CD4-positive, CD25-positive, alpha-beta regulatory T cell (primary cell): Measurements from ENCODE around the gene FRMPD3. TPM values are rescaled to one million over a fixed set of nuclear protein-coding genes. Genes with fewer than 3 reads are reported as not detected.
A peak's percentile ranks its signal among the peaks of the same experiment; 100 is the strongest.

Source experiments
- ATAC-seq, 2 donors: fragments of 150-1000 bp; cut with Tn5 transposase; one replicate each; pipeline ENCODE4 v1.10.0; 2021; ENCODE audit warnings: low read depth in 2 of 2, moderate number of reproducible peaks in 2 of 2, moderate library complexity in 1 of 2
- DNase-seq, 3 donors: peaks; one replicate each; pipeline versions ENCODE4 v3.0.0 to v3.0.0-alpha.2; 2012 to 2022; ENCODE audit warnings: mixed read lengths in 1 of 3
- H3K27ac ChIP-seq: one replicate; pipeline ENCODE4 v1.7.0; 2013; ENCODE audit warnings: mild to moderate bottlenecking, low read length; ENCODE audit not compliant: insufficient read depth, poor library complexity, severe bottlenecking
- H3K27me3 ChIP-seq: one replicate; pipeline ENCODE4 v1.7.0; 2013; ENCODE audit warnings: low read length; ENCODE audit not compliant: control insufficient read depth, insufficient read depth
- H3K36me3 ChIP-seq: one replicate; pipeline ENCODE4 v1.7.0; 2013; ENCODE audit warnings: mild to moderate bottlenecking, low read length, moderate library complexity; ENCODE audit not compliant: control insufficient read depth, insufficient read depth
- H3K4me1 ChIP-seq: 2 replicates; pipeline ENCODE4 v1.7.0; 2013; ENCODE audit warnings: mild to moderate bottlenecking, low read length; ENCODE audit not compliant: insufficient read depth, control insufficient read depth, poor library complexity, severe bottlenecking
- H3K4me3 ChIP-seq: one replicate; pipeline ENCODE4 v1.7.0; 2013; ENCODE audit warnings: low read depth, mild to moderate bottlenecking, low read length, moderate library complexity
- H3K9me3 ChIP-seq, 2 experiments: 1 replicate in 1 of 2; 2 replicates in 1 of 2; pipeline ENCODE4 v1.7.0; 2013; ENCODE audit warnings: low read length in 2 of 2, mild to moderate bottlenecking in 1 of 2, moderate library complexity in 1 of 2; ENCODE audit not compliant: control insufficient read depth in 2 of 2
- H3K27ac Mint-ChIP-seq, 3 donors: one replicate each; pipeline ENCODE4 v1.8.0; 2020 to 2022; ENCODE audit warnings: mild to moderate bottlenecking in 3 of 3, mixed read lengths in 3 of 3, moderate library complexity in 2 of 3
- H3K27me3 Mint-ChIP-seq: one replicate; pipeline ENCODE4 v1.8.0; 2022; ENCODE audit warnings: mild to moderate bottlenecking, mixed read lengths
- H3K36me3 Mint-ChIP-seq: one replicate; pipeline ENCODE4 v1.8.0; 2020; ENCODE audit warnings: mixed read lengths
- H3K4me1 Mint-ChIP-seq, 4 donors: one replicate each; pipeline ENCODE4 v1.8.0; 2020 to 2022; ENCODE audit warnings: mixed read lengths in 4 of 4, mild to moderate bottlenecking in 1 of 4
- H3K4me3 Mint-ChIP-seq, 4 donors: one replicate each; pipeline ENCODE4 v1.8.0; 2020 to 2022; ENCODE audit warnings: mild to moderate bottlenecking in 4 of 4, mixed read lengths in 4 of 4, moderate library complexity in 3 of 4
- H3K9me3 Mint-ChIP-seq, 7 donors: one replicate each; pipeline ENCODE4 v1.8.0; 2020 to 2022; ENCODE audit warnings: mixed read lengths in 7 of 7, mild to moderate bottlenecking in 3 of 7, moderate library complexity in 2 of 7
- polyA plus RNA-seq, 4 donors: library from polyadenylated mRNA; unstranded; fragments of 300-500 nt; fragmentation: Illumina TruSeq; gene quantifications; one replicate each; pipeline ENCODE4 v1.2.3, GENCODE V29; 2021
- total RNA-seq: library from RNA; stranded (reverse); gene quantifications from one replicate; pipeline ENCODE4 v1.2.3, GENCODE V29; 2022

FRMPD3 gene
- total RNA-seq (not detected), polyA plus RNA-seq (not detected)

DNA sequence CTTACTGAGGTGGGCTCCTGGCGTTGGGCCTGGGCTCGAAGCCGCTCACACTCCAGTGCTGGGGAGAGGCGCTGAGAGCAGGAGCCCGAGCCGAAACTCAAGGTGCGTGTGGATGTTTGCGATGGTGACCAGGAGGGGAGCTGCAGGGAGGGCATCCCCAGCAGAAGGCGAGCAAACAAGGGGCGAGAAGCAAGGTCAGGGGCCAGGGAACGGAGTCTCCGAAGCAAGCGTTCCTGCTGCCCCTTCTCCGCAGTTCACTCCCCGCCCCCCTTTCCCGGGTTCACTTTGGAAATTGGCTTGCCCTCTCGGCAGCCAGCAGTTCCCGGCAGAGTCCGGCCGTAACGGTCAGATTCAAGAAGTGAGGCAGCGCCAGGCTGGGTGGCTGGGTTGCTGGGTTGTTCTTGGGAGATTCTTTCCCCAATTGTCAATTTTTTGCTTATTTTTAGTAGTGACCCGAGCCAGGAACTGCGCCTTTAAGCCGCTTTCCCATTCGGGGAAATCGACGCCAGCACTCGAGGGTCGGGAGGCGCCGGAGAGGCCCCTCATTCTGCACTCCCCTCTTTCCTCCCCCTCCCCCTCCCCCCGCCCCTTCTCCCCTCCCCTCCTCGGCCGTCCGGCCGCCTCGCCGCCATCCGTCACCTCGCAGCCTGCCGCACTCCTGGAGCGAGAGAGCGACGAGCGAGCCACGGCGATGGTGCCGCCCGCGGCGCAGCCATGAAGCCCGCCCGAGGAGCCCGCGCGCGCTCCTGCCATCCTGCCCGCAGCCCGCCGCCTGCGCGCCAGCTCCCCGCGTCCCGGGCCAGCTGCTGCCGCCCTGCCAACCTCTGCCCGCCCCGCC, at the start of gene FRMPD3:
TSS of gene FRMPD3 (plus strand) at position 655 of the 838 bp plus-strand sequence. CDS start 76,937 bp downstream, outside the sequence.
- H3K27ac Mint-ChIP-seq = no peak within 1 kb of the TSS

DNA sequence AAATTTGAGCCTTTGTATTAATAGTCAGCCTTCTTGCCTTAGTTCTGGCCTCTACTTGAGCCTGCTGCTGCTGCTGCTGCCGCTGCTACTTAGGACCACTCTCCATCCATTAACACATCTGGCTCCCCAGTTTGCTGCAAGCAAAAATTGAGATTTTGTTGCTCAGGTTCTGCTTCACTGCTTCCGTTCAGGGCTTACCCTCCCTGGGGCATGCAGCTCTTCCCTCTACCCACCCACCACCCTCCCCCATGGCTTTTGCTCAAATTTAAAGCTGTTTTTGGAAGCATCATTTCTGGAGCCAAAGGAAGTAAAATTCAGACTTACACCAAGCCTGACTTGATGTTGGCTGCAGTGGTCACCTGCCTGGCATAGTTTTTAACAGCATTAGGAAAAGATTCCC, 28.9 kb upstream of the FRMPD3 start:
- no peak for ATAC-seq

More for the DNA sequence above, at the start of gene FRMPD3:
- H3K27ac ChIP-seq = no peak within 1 kb of the TSS
- H3K27me3 ChIP-seq = no peaks in the 10 kb centered on the region
- ATAC-seq (no peak), DNase-seq (no peak)
- peaks cover 0 to 20% (median 0%) of the 10 kb centered on the region in 4 donors for H3K4me1 Mint-ChIP-seq
- peak within 1 kb of the TSS in 2 of 4 donors; percentile 63 to 78 for H3K4me3 Mint-ChIP-seq
- H3K4me1 ChIP-seq = peaks cover 2% of the 10 kb centered on the region
- H3K9me3 Mint-ChIP-seq = no peaks in the 10 kb centered on the region
- H3K9me3 ChIP-seq = no peaks in the 10 kb centered on the region
- H3K4me3 ChIP-seq = no peak within 1 kb of the TSS
- peaks cover 33% of the 10 kb centered on the region for H3K27me3 Mint-ChIP-seq
- H3K36me3 ChIP-seq = no peaks in the 10 kb centered on the region
- H3K36me3 Mint-ChIP-seq = no peaks in the 10 kb centered on the region

DNA sequence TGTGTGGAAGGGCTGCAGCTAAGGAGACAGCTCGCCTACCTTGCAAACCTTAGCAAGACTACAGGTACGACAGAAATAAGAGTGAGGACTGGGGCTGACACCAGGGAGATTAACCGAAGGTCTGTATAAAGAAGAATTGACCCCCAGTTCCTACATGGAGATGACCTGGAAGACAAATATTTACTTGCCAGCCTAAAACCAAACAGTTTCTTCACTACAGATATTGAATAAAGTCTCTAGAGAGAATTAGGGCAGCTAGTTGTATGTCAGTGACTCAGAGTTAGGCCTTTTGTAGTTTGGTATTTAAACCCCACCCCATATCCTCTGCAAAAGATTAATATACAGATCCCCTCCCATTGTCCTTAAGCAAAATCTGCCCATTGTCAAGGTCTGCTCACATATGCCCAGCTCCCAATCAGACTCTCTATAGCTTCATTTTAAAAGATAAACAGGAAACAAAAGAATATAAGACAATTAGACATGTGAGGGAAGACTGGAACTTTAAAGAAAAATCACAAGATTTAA, 28.1 kb upstream of the FRMPD3 start:
- peaks cover 0 to 1% (median 0%) of the 10 kb centered on the region in 7 donors for H3K9me3 Mint-ChIP-seq
- H3K4me1 Mint-ChIP-seq = no peaks in the 10 kb centered on the region
- no peak overlapping the region for H3K4me3 ChIP-seq

More for the DNA sequence above, 28.9 kb upstream of the FRMPD3 start:
- Histone ChIP-seq H3K4me3 (no peak overlapping the region), H3K9me3 (no peaks in the 10 kb centered on the region), H3K27me3 (no peaks in the 10 kb centered on the region), H3K27ac (no peak overlapping the region), H3K4me1 (no peaks in the 10 kb centered on the region), H3K36me3 (no peaks in the 10 kb centered on the region)
- no peak overlapping the region for H3K27ac Mint-ChIP-seq
- no peak for DNase-seq
- H3K9me3 Mint-ChIP-seq = peaks cover 0 to 1% (median 0%) of the 10 kb centered on the region in 7 donors
- no peaks in the 10 kb centered on the region for H3K4me1 Mint-ChIP-seq
- H3K4me3 Mint-ChIP-seq = no peak overlapping the region
- H3K36me3 Mint-ChIP-seq = no peaks in the 10 kb centered on the region
- H3K27me3 Mint-ChIP-seq = no peaks in the 10 kb centered on the region

DNA sequence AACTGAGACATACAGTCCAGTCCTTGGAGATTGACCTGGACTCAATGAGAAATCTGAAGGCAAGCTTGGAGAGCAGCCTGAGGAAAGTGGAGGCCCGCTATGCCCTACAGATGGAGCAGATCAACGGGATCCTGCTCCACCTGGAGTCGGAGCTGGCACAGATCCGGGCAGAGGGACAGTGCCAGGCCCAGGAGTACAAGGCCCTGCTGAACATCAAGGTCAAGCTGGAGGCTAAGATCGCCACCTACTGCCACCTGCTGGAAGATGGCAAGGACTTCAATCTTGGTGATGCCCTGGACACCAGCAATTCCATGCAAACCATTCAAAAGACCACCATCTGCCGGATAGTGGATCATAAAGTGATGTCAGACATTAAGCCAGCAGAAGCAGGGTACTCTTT, 20.4 kb upstream of the FRMPD3 start:
- Histone ChIP-seq H3K27ac (no peak overlapping the region), H3K36me3 (no peaks in the 10 kb centered on the region), H3K4me1 (no peaks in the 10 kb centered on the region), H3K27me3 (no peaks in the 10 kb centered on the region), H3K9me3 (no peaks in the 10 kb centered on the region), H3K4me3 (no peak overlapping the region)
- DNase-seq (peak in 2 of 3 donors; percentile 8 to 40), ATAC-seq (no peak)
- Mint-ChIP-seq H3K36me3 (no peaks in the 10 kb centered on the region), H3K9me3 (peaks cover 0 to 2% (median 0%) of the 10 kb centered on the region in 7 donors), H3K27ac (no peak overlapping the region), H3K27me3 (no peaks in the 10 kb centered on the region), H3K4me1 (no peaks in the 10 kb centered on the region), H3K4me3 (no peak overlapping the region)

More for the DNA sequence above, 28.1 kb upstream of the FRMPD3 start:
- Histone ChIP-seq H3K9me3 (no peaks in the 10 kb centered on the region), H3K27me3 (no peaks in the 10 kb centered on the region), H3K27ac (no peak overlapping the region), H3K36me3 (no peaks in the 10 kb centered on the region), H3K4me1 (no peaks in the 10 kb centered on the region)
- no peak for DNase-seq
- H3K4me3 Mint-ChIP-seq = no peak overlapping the region
- H3K27ac Mint-ChIP-seq = peak overlapping the region in 1 of 3 donors; percentile 38
- no peak for ATAC-seq
- no peaks in the 10 kb centered on the region for H3K36me3 Mint-ChIP-seq
- no peaks in the 10 kb centered on the region for H3K27me3 Mint-ChIP-seq

DNA sequence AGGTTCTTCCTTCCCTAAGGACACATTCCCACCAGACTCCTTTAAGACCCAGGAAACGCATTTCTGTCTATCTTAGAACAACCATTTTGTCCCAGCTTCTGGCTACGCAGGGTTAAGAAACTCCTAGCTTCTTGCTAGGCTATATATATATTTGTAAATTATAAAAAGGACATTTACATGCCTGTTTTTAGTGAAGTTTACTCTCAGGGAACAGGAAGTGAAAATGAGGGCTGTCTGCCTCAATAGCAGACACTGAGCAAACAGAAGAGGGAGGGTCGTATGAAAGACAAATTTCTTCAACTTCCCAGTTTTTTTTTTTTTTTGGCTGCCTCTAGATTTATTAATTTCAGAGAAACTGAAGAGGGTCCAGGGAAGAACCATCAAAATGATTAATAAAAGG, 9.3 kb upstream of the FRMPD3 start:
- Mint-ChIP-seq H3K27ac (no peak overlapping the region), H3K36me3 (no peaks in the 10 kb centered on the region), H3K27me3 (no peaks in the 10 kb centered on the region), H3K4me1 (no peaks in the 10 kb centered on the region), H3K4me3 (no peak overlapping the region), H3K9me3 (peaks cover 0 to 5% (median 0%) of the 10 kb centered on the region in 7 donors)
- ATAC-seq = no peak
- Histone ChIP-seq H3K4me3 (no peak overlapping the region), H3K9me3 (no peaks in the 10 kb centered on the region), H3K27ac (no peak overlapping the region), H3K36me3 (no peaks in the 10 kb centered on the region), H3K27me3 (no peaks in the 10 kb centered on the region), H3K4me1 (no peaks in the 10 kb centered on the region)
- no peak for DNase-seq

DNA sequence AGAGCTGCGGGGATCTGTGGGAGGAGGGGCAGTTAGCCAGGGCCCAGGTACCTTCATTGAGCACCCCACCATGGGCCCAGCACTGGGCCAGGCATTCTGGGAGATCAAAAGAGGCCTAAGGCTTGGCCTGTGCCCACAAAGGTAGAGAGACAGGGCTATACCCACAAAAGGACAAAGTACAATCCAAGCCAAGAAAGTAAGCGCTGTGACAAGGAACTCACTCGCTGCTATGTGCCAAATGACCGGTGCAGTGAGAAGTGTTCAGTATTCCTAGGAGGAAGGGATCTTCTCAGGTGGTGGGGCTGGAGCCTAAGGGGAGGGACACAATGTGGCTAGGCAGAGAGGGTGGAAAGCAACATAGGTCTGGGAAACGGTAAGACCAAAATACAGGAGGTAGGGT, 8.8 kb upstream of the FRMPD3 start:
- H3K9me3 ChIP-seq = no peaks in the 10 kb centered on the region
- no peaks in the 10 kb centered on the region for H3K27me3 ChIP-seq
- H3K4me3 ChIP-seq = no peak overlapping the region
- Mint-ChIP-seq H3K27me3 (no peaks in the 10 kb centered on the region), H3K4me1 (no peaks in the 10 kb centered on the region), H3K27ac (no peak overlapping the region), H3K36me3 (no peaks in the 10 kb centered on the region), H3K4me3 (no peak overlapping the region), H3K9me3 (peaks cover 0 to 5% (median 0%) of the 10 kb centered on the region in 7 donors)
- DNase-seq (no peak), ATAC-seq (no peak)
- no peak overlapping the region for H3K27ac ChIP-seq
- H3K4me1 ChIP-seq = no peaks in the 10 kb centered on the region
- H3K36me3 ChIP-seq = no peaks in the 10 kb centered on the region

DNA sequence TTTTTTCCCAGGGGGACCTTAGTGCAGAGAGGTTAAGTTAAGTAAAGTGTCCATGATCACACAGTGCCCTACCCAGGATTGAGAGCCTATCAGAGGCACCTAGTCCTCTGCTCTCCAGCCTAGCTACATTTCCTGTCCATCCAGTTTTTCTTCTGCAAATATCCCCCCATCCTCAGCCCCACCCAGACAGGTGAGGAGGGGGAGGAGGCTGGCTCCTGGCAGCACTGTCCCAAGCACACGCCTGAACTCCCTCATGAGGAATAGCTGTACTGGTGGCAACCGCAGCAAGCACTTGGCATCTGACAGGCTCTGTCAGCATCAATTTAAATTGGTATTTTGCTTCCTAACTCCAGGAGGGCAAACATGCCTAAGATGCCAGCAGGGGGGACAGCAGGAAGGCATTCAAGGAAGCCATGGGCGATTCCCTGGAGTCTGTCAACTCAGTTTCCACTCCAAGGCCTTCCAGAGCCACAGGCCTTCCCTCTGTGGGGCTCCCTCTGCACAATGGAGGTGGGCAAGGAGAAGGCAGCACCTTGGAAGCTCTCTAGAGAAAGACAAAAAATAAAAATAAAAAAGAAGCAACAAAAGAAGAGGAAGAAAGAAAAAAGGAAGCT, 6.4 kb upstream of the FRMPD3 start:
- no peak overlapping the region for H3K27ac ChIP-seq
- no peaks in the 10 kb centered on the region for H3K36me3 ChIP-seq
- ATAC-seq (no peak), DNase-seq (no peak)
- no peaks in the 10 kb centered on the region for H3K36me3 Mint-ChIP-seq
- H3K9me3 Mint-ChIP-seq = peaks cover 0 to 2% (median 0%) of the 10 kb centered on the region in 7 donors
- peaks cover 5% of the 10 kb centered on the region for H3K27me3 Mint-ChIP-seq
- H3K9me3 ChIP-seq = no peaks in the 10 kb centered on the region
- no peak overlapping the region for H3K4me3 Mint-ChIP-seq
- H3K4me1 Mint-ChIP-seq = no peaks in the 10 kb centered on the region
- H3K27me3 ChIP-seq = no peaks in the 10 kb centered on the region
- no peak overlapping the region for H3K27ac Mint-ChIP-seq
- no peaks in the 10 kb centered on the region for H3K4me1 ChIP-seq
- no peak overlapping the region for H3K4me3 ChIP-seq
